SK-N-SH (cell line): ENCODE results near the gene POU3F3. TPM values are rescaled to one million over a fixed set of nuclear protein-coding genes. Genes with fewer than 3 reads are reported as not detected.

Source experiments
- CTCF ChIA-PET: fragments of 300-600, 350-600 bp; formaldehyde crosslinking; extraction: SDS; loops from one replicate; lab custom pipeline; 2021; lab: Yijun Ruan, JAX
- POLR2A ChIA-PET: fragments of 350-600 bp; sonication (Branson Sonifier 250); formaldehyde crosslinking; extraction: SDS; loops from one replicate; lab custom pipeline; 2020; ENCODE audit warnings: antibody characterized with exemption, inconsistent platforms; lab: Yijun Ruan, JAX
- DNase-seq: peaks from one replicate; pipeline ENCODE4 v3.0.0; 2012
- H2AFZ ChIP-seq: fragments of 200-600 bp; sonication (generic); 2 replicates; pipeline ENCODE4 v1.8.1; 2016; ENCODE audit warnings: antibody characterized with exemption, mild to moderate bottlenecking, low read depth
- H3F3A ChIP-seq: fragments of 200-600 bp; sonication (generic); replicated peaks from 2 replicates; pipeline ENCODE3; 2016; ENCODE audit warnings: antibody characterized with exemption, mild to moderate bottlenecking; ENCODE audit not compliant: insufficient read depth
- H3K27ac ChIP-seq, 2 experiments: fragments of 200-500 bp in 1 of 2; fragments of 200-600 bp in 1 of 2; sonication (Bioruptor generic) in 1 of 2; sonication (generic), shearing (Covaris generic) in 1 of 2; 2 replicates each; pipeline versions ENCODE4 v1.5.1 to v1.6.1; 2014 to 2016; ENCODE audit warnings: low read depth in 2 of 2, inconsistent platforms in 1 of 2, low read length in 1 of 2, mild to moderate bottlenecking in 1 of 2, mixed read lengths in 1 of 2
- H3K27me3 ChIP-seq: fragments of 200-600 bp; sonication (generic), shearing (Covaris generic); 2 replicates; pipeline ENCODE4 v1.6.1; 2016; ENCODE audit warnings: mixed run types; ENCODE audit not compliant: insufficient read depth
- H3K36me3 ChIP-seq, 2 experiments: fragments of 200-500 bp in 1 of 2; fragments of 200-600 bp in 1 of 2; sonication (Bioruptor generic) in 1 of 2; sonication (generic) in 1 of 2; replicated peaks in 1 of 2; 2 replicates each; pipeline versions ENCODE3 to v1.5.1; 2014 to 2016; ENCODE audit warnings: low read length in 1 of 2, mild to moderate bottlenecking in 1 of 2; ENCODE audit not compliant: insufficient read depth in 2 of 2, control insufficient read depth in 1 of 2
- H3K4me1 ChIP-seq, 2 experiments: fragments of 200-500 bp in 1 of 2; fragments of 200-600 bp in 1 of 2; sonication (Bioruptor generic) in 1 of 2; sonication (generic), shearing (Covaris generic) in 1 of 2; 2 replicates each; pipeline versions ENCODE4 v1.5.1 to v1.6.1; 2014 to 2016; ENCODE audit warnings: low read depth in 1 of 2, low read length in 1 of 2, mixed run types in 1 of 2; ENCODE audit not compliant: insufficient read depth in 2 of 2, control insufficient read depth in 1 of 2
- H3K4me2 ChIP-seq: fragments of 200-600 bp; sonication (generic), shearing (Covaris generic); 2 replicates; pipeline ENCODE4 v1.6.1; 2017; ENCODE audit warnings: mixed run types
- H3K4me3 ChIP-seq, 2 experiments: fragments of 200-500 bp in 1 of 2; fragments of 200-600 bp in 1 of 2; sonication (Bioruptor generic) in 1 of 2; sonication (generic), shearing (Covaris generic) in 1 of 2; 2 replicates each; pipeline versions ENCODE4 v1.5.1 to v1.8.1; 2014 to 2016; ENCODE audit warnings: low read depth in 2 of 2, inconsistent platforms in 1 of 2, low read length in 1 of 2, mild to moderate bottlenecking in 1 of 2, mixed read lengths in 1 of 2, moderate library complexity in 1 of 2
- H3K79me2 ChIP-seq: fragments of 200-600 bp; sonication (generic); 2 replicates; pipeline ENCODE4 v1.8.1; 2017; ENCODE audit warnings: mild to moderate bottlenecking; ENCODE audit not compliant: insufficient read depth
- H3K9ac ChIP-seq: fragments of 200-600 bp; sonication (generic); 2 replicates; pipeline ENCODE4 v1.6.1; 2017; ENCODE audit warnings: mixed run types
- H3K9me2 ChIP-seq: fragments of 200-600 bp; sonication (generic); 2 replicates; pipeline ENCODE4 v1.6.1; 2017; ENCODE audit warnings: mixed run types
- H3K9me3 ChIP-seq: fragments of 200-600 bp; sonication (generic); 2 replicates; pipeline ENCODE4 v1.6.1; 2017; ENCODE audit warnings: mixed run types, mild to moderate bottlenecking, moderate library complexity
- H4K20me1 ChIP-seq: fragments of 200-600 bp; sonication (generic); 2 replicates; pipeline ENCODE4 v1.6.1; 2017; ENCODE audit warnings: mild to moderate bottlenecking, mixed run types; ENCODE audit not compliant: insufficient read depth
- CHD2 ChIP-seq: fragments of 150-350 bp; IDR thresholded peaks from 2 replicates; pipeline ENCODE4 v1.6.1; 2018; ENCODE audit warnings: low read length; ENCODE audit not compliant: partially characterized antibody
- ELF1 ChIP-seq: IDR thresholded peaks from 2 replicates; pipeline ENCODE4 v1.4.0; 2012
- FOXM1 ChIP-seq: IDR thresholded peaks from 2 replicates; pipeline ENCODE4 v1.4.0; 2012; ENCODE audit warnings: low read depth, mild to moderate bottlenecking
- GATA2 ChIP-seq: sonication (generic); formaldehyde crosslinking; IDR thresholded peaks from 2 replicates; pipeline ENCODE4 v1.5.0; 2020; ENCODE audit warnings: mild to moderate bottlenecking, missing genetic modification reagents
- IRF3 ChIP-seq: fragments of 150-350 bp; IDR thresholded peaks from 2 replicates; pipeline ENCODE4 v1.6.1; 2016; ENCODE audit warnings: mild to moderate bottlenecking, low read depth, low read length
- MEF2A ChIP-seq: IDR thresholded peaks from 2 replicates; pipeline ENCODE4 v1.4.0; 2012; ENCODE audit warnings: low read depth, borderline replicate concordance
- MXI1 ChIP-seq: IDR thresholded peaks from 2 replicates; pipeline ENCODE4 v1.6.1; 2012; ENCODE audit warnings: mild to moderate bottlenecking, low read depth, low read length, improper control_type of control experiment
- NFIC ChIP-seq: IDR thresholded peaks from 2 replicates; pipeline ENCODE4 v1.4.0; 2012; ENCODE audit warnings: borderline replicate concordance
- POLR2AphosphoS5 ChIP-seq: IDR thresholded peaks from 2 replicates; pipeline ENCODE4 v1.6.1; 2012; ENCODE audit warnings: low read depth, low read length
- RAD21 ChIP-seq: IDR thresholded peaks from 2 replicates; pipeline ENCODE4 v1.6.1; 2012; ENCODE audit warnings: mild to moderate bottlenecking, low read length
- RCOR1 ChIP-seq: fragments of 150-350 bp; IDR thresholded peaks from 2 replicates; pipeline ENCODE4 v1.6.1; 2017; ENCODE audit warnings: antibody characterized with exemption, low read length
- REST ChIP-seq: IDR thresholded peaks from 2 replicates; pipeline ENCODE4 v1.6.1; 2012; ENCODE audit warnings: mild to moderate bottlenecking, low read depth, low read length, moderate library complexity
- RFX5 ChIP-seq: IDR thresholded peaks from 2 replicates; pipeline ENCODE4 v1.6.1; 2012; ENCODE audit warnings: mild to moderate bottlenecking, improper control_type of control experiment, low read length
- SMC3 ChIP-seq: IDR thresholded peaks from 2 replicates; pipeline ENCODE4 v1.6.1; 2012; ENCODE audit warnings: low read depth, low read length, improper control_type of control experiment
- TAF1 ChIP-seq: IDR thresholded peaks from 2 replicates; pipeline ENCODE4 v1.6.1; 2012; ENCODE audit warnings: low read depth, mild to moderate bottlenecking, low read length, moderate library complexity, borderline replicate concordance
- USF1 ChIP-seq: IDR thresholded peaks from 2 replicates; pipeline ENCODE4 v1.4.0; 2012; ENCODE audit warnings: low read depth, borderline replicate concordance
- USF2 ChIP-seq: fragments of 150-350 bp; IDR thresholded peaks from 2 replicates; pipeline ENCODE4 v1.6.1; 2017; ENCODE audit warnings: antibody characterized with exemption, low read length, low read depth, borderline replicate concordance
- ZBTB33 ChIP-seq: IDR thresholded peaks from 2 replicates; pipeline ENCODE4 v1.4.0; 2012; ENCODE audit warnings: low read depth, borderline replicate concordance
- WGBS: methylation state at CpG from one replicate; pipeline ENCODE4 v1.1.6; 2017; ENCODE audit warnings: low lambda C conversion rate; 5-methylcytosine and 5-hydroxymethylcytosine counted together
- polyA plus RNA-seq, 3 experiments: library from polyadenylated mRNA; depleted of rRNA; stranded (reverse); fragments of >200 nt; gene quantifications; 2 replicates each; pipeline ENCODE4 v1.2.3, GENCODE V29; 2012

POU3F3 gene
- polyA plus RNA-seq, 1 of the 3 experiments (the other 2 are of a cell fraction), result not detected

- Histone ChIP-seq H3K9ac (no peak overlapping the region), H3K36me3 (no peaks in the 10 kb centered on the region), H3F3A (peaks cover 2% of the 10 kb centered on the region), H4K20me1 (no peaks in the 10 kb centered on the region), H3K4me3 (no peak overlapping the region), H3K79me2 (no peaks in the 10 kb centered on the region), H3K27ac (no peak overlapping the region), H3K27me3 (peaks cover 46% of the 10 kb centered on the region), H3K4me2 (no peak overlapping the region), H3K9me2 (no peaks in the 10 kb centered on the region), H3K9me3 (no peaks in the 10 kb centered on the region), H2AFZ (no peak overlapping the region), H3K4me1 (no peaks in the 10 kb centered on the region; a peak in 1 of 4 replicates)
- 38% methylated on average over 5 of the region's 5 CpGs for WGBS
- CTCF ChIA-PET, result interaction anchor here (3.0 to 5.1 kb wide), 2 partner anchors 9 to 14 kb away, joined by 9 to 35 read pairs; no protein-coding TSS in a partner anchor
- POLR2A ChIA-PET, result no interaction called here
- TF ChIP-seq ELF1, result no peak
- no peak for TF ChIP-seq USF1
- no peak for TF ChIP-seq RFX5
- TF ChIP-seq TAF1, result no peak
- TF ChIP-seq MEF2A, result no peak
- TF ChIP-seq RAD21, result no peak
- DNase-seq, result no peak
These were observed 5.4 kb downstream of the POU3F3 start for GRCh38 chr2:104859291-104859765.

GRCh38 chr2:104859766-104860450 lies 6.0 kb downstream of the POU3F3 start:
- Histone ChIP-seq H3K4me3 (no peak overlapping the region), H3K9me3 (no peaks in the 10 kb centered on the region), H2AFZ (no peak overlapping the region), H3K27me3 (peaks cover 43% of the 10 kb centered on the region), H3K9ac (no peak overlapping the region), H3F3A (peaks cover 2% of the 10 kb centered on the region), H3K79me2 (no peaks in the 10 kb centered on the region), H3K4me1 (no peaks in the 10 kb centered on the region; a peak in 1 of 4 replicates), H3K36me3 (no peaks in the 10 kb centered on the region), H3K4me2 (no peak overlapping the region), H4K20me1 (no peaks in the 10 kb centered on the region), H3K27ac (no peak overlapping the region), H3K9me2 (no peaks in the 10 kb centered on the region)
- WGBS, result 25% methylated on average over 1 of the region's 1 CpG
- CTCF ChIA-PET, result interaction anchor here (1.4 to 5.1 kb wide), 3 partner anchors 10 to 901 kb away, joined by 3 to 35 read pairs (median 9); no protein-coding TSS in a partner anchor
- DNase-seq, result no peak
- POLR2A ChIA-PET, result no interaction called here
- TF ChIP-seq POLR2AphosphoS5 (no peak), MXI1 (no peak), RFX5 (no peak), CHD2 (no peak), GATA2 (no peak), NFIC (no peak), FOXM1 (no peak), REST (no peak), RCOR1 (no peak), SMC3 (no peak), IRF3 (no peak), USF2 (no peak), RAD21 (no peak), ZBTB33 (no peak)
